GM10847 (cell line): ENCODE data around the gene YJEFN3.

Experiments
- POLR2A ChIP-seq: IDR thresholded peaks from 2 replicates; pipeline ENCODE4 v1.6.1; 2011; ENCODE audit not compliant: insufficient read length; ENCODE audit errors: extremely low read depth

YJEFN3 gene, protein sequence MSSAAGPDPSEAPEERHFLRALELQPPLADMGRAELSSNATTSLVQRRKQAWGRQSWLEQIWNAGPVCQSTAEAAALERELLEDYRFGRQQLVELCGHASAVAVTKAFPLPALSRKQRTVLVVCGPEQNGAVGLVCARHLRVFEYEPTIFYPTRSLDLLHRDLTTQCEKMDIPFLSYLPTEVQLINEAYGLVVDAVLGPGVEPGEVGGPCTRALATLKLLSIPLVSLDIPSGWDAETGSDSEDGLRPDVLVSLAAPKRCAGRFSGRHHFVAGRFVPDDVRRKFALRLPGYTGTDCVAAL

GRCh38 chr19:19528721-19529490 is at the start of gene YJEFN3:
Gene YJEFN3, plus strand, starts transcription at chr19:19528911. Its CDS starts 22 bp downstream, at chr19:19528933.
- TF ChIP-seq POLR2A, result no peak

DNA sequence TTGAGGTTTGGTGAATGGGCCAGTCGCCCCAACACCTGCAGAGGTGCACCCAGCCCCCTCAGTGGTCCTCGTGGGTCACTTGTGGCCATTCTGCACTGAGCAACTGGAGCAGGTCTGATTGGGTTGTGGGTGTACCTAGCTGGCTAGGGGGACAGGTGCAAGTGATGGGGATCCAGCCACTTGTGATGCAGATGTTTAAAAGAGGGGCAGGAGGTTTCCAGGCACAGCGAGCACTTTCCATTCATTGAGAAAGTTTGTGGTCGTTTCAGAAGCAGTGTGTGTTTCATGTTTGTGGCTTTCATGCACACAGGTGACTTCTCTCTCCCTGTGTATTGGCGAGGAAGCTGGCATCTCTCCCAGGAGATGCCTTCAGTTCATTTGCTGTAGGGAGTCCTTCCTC is 48.0 kb upstream of the YJEFN3 start:
- no peak for TF ChIP-seq POLR2A

- TF ChIP-seq POLR2A, result no peak
Observed at GRCh38 chr19:19482809-19483596, 45.7 kb upstream of the YJEFN3 start.

DNA sequence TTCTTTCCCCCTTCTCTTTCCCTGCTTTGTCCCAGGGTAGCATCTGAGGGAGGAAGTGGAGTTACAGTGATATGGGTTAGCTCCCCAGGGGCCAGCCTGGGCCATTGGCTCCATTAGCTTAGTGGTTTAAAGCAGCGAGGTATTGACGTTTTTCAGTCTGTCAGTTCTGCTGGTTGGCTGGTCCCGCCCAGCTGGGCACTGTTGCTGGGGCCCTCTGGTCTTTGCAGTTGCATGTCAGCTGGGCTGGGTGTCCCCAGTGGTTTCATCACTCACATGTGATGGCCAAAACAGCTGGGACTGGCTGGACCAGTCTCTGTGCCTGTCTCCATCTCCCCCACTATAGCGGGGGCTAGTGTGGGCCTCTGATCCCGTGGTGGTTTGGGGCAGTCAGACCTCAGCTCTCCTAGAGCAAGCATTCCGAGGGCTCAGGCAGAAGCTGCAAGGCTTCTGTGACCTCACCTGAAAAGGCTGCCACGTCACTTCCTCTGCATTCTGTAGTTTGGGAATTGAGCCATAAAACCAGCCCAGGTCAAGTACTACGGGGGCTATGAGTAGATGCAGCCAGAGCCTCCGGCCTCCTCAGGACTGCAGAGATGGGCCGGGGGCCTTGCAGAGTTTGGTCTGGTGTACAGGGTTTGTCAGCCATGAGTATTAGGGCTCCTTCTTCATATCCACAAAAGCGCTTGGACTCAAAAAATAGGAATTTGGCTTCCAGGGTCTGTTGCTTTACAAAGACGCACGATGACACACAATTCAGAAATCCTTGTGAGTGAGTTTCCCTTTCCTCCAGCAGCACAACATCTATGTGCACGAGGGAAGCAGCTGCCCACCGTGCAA is 43.3 kb upstream of the YJEFN3 start:
- no peak for TF ChIP-seq POLR2A

- TF ChIP-seq POLR2A, result no peak
Observed at GRCh38 chr19:19485998-19486290, 42.8 kb upstream of the YJEFN3 start.

GRCh38 chr19:19486343-19487076 is 42.2 kb upstream of the YJEFN3 start:
- TF ChIP-seq POLR2A, result no peak

DNA sequence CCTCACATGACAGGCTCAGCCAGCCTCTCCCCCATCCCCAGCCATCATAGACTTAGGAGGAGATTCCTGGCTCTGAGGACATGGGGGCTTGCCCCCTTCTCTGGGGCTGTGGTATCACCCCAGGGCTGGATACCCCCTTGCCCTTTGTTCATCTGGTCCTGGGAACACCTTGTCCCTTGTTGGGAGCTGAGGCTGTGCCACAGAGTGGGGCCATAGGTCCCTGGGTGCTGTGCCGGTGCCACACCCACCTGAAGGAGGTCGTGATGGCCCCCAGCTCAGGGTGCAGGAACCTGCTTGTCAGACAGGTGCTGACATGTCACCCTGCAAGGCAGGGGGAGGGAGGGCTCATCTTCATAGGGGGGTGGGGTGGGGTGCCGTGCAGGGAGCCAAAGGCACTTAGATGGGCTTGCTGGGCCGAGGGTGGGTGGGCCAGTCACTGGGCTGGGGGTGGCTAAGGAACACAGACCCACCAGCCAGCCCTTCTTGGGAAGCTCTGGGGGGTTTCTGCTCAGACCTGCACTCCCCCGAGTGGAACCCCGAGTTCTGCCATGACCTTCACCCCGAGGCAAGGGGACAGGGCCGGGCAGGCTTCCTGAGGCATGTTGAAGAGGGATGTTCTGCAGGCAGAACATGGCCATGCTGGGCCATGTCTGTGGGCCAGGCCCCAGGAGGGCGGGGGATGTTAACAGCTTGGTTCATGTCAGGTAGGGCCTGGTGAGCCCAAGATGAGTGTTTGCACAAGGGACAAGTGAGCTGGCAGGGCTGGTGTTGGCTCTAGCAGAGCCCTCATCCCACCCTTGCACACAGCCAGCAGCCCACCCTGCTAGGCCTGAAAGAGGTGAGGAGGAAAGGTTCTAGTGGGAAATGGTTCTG is 41.4 kb upstream of the YJEFN3 start:
- TF ChIP-seq POLR2A, result no peak

- TF ChIP-seq POLR2A, result no peak
Observed at GRCh38 chr19:19487950-19488874, 40.5 kb upstream of the YJEFN3 start.

- peak; percentile 17 for TF ChIP-seq POLR2A
Observed at GRCh38 chr19:19488875-19489690, 39.6 kb upstream of the YJEFN3 start.

GRCh38 chr19:19489804-19490204 is 38.9 kb upstream of the YJEFN3 start:
- no peak for TF ChIP-seq POLR2A

DNA sequence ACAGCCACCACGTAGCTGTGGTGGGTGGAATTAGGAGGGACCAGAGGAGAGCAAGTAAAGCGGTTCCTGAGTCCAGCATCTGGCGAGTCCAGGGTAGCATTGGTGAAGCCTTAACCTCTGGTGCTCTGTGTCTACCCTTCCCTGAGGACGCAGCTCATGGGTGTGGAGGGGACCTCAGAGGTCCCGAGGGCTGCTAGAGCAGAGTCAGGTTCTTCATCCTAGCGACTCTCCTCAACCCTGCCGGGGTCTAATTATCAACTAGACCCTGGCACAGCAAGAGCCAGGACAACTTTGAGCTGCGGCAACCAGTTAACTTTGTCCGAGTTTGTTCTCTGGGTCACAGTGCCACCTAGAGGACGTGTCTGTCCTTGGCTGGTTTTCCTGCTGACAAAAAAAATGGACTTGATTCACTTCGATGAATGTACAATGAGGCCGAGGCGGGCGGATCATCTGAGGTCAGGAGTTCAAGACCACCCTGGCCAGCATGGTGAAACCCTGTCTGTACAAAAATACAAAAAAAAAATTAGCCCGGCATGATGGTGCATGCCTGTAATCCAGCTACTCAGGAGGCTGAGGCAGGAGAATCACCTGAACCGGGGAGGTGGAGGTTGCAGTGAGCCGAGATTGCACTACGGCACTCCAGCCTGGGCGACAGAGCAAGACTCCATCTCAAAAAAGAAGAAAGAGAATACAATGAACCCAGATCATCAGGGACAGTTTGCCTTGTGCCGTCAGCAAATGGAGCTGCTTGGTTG is 38.3 kb upstream of the YJEFN3 start:
- no peak for TF ChIP-seq POLR2A
